CD4-positive, CD25-positive, alpha-beta regulatory T cell (primary cell): ENCODE data around the gene STARD13. TPM values are rescaled to one million over a fixed set of nuclear protein-coding genes. Genes with fewer than 3 reads are reported as not detected.

Experiments used
- ATAC-seq, 2 donors: fragments of 150-1000 bp; cut with Tn5 transposase; one replicate each; pipeline ENCODE4 v1.10.0; 2021; ENCODE audit warnings: low read depth in 2 of 2, moderate number of reproducible peaks in 2 of 2, moderate library complexity in 1 of 2
- DNase-seq, 3 donors: peaks; one replicate each; pipeline versions ENCODE4 v3.0.0 to v3.0.0-alpha.2; 2012 to 2022; ENCODE audit warnings: mixed read lengths in 1 of 3
- H3K27ac ChIP-seq: one replicate; pipeline ENCODE4 v1.7.0; 2013; ENCODE audit warnings: mild to moderate bottlenecking, low read length; ENCODE audit not compliant: insufficient read depth, poor library complexity, severe bottlenecking
- H3K27me3 ChIP-seq: one replicate; pipeline ENCODE4 v1.7.0; 2013; ENCODE audit warnings: low read length; ENCODE audit not compliant: control insufficient read depth, insufficient read depth
- H3K36me3 ChIP-seq: one replicate; pipeline ENCODE4 v1.7.0; 2013; ENCODE audit warnings: mild to moderate bottlenecking, low read length, moderate library complexity; ENCODE audit not compliant: control insufficient read depth, insufficient read depth
- H3K4me1 ChIP-seq: 2 replicates; pipeline ENCODE4 v1.7.0; 2013; ENCODE audit warnings: mild to moderate bottlenecking, low read length; ENCODE audit not compliant: insufficient read depth, control insufficient read depth, poor library complexity, severe bottlenecking
- H3K4me3 ChIP-seq: one replicate; pipeline ENCODE4 v1.7.0; 2013; ENCODE audit warnings: low read depth, mild to moderate bottlenecking, low read length, moderate library complexity
- H3K9me3 ChIP-seq, 2 experiments: 1 replicate in 1 of 2; 2 replicates in 1 of 2; pipeline ENCODE4 v1.7.0; 2013; ENCODE audit warnings: low read length in 2 of 2, mild to moderate bottlenecking in 1 of 2, moderate library complexity in 1 of 2; ENCODE audit not compliant: control insufficient read depth in 2 of 2
- H3K27ac Mint-ChIP-seq, 3 donors: one replicate each; pipeline ENCODE4 v1.8.0; 2020 to 2022; ENCODE audit warnings: mild to moderate bottlenecking in 3 of 3, mixed read lengths in 3 of 3, moderate library complexity in 2 of 3
- H3K27me3 Mint-ChIP-seq: one replicate; pipeline ENCODE4 v1.8.0; 2022; ENCODE audit warnings: mild to moderate bottlenecking, mixed read lengths
- H3K36me3 Mint-ChIP-seq: one replicate; pipeline ENCODE4 v1.8.0; 2020; ENCODE audit warnings: mixed read lengths
- H3K4me1 Mint-ChIP-seq, 4 donors: one replicate each; pipeline ENCODE4 v1.8.0; 2020 to 2022; ENCODE audit warnings: mixed read lengths in 4 of 4, mild to moderate bottlenecking in 1 of 4
- H3K4me3 Mint-ChIP-seq, 4 donors: one replicate each; pipeline ENCODE4 v1.8.0; 2020 to 2022; ENCODE audit warnings: mild to moderate bottlenecking in 4 of 4, mixed read lengths in 4 of 4, moderate library complexity in 3 of 4
- H3K9me3 Mint-ChIP-seq, 7 donors: one replicate each; pipeline ENCODE4 v1.8.0; 2020 to 2022; ENCODE audit warnings: mixed read lengths in 7 of 7, mild to moderate bottlenecking in 3 of 7, moderate library complexity in 2 of 7
- polyA plus RNA-seq, 4 donors: library from polyadenylated mRNA; unstranded; fragments of 300-500 nt; fragmentation: Illumina TruSeq; gene quantifications; one replicate each; pipeline ENCODE4 v1.2.3, GENCODE V29; 2021
- total RNA-seq: library from RNA; stranded (reverse); gene quantifications from one replicate; pipeline ENCODE4 v1.2.3, GENCODE V29; 2022

Gene STARD13
- total and polyA plus RNA-seq, 5 donors from 2014 or later, result not detected

DNA sequence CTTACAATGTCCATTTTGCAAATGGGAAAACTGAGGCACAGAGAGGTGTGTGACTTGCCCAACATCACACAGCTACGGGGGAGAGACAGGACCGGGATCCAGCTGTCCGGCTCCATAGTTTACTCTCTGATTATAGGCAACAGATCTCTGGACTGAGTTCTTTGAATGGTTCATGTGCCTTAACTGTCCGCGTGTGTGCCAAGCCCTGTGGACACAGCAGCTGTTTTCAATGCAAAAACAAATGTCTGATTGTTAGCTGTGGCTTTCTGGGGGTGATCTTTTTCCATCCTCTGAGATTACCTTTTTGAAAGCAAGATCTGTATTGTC is 175.2 kb downstream of the STARD13 start:
- Histone ChIP-seq H3K36me3 (no peaks in the 10 kb centered on the region), H3K9me3 (no peaks in the 10 kb centered on the region), H3K4me1 (no peaks in the 10 kb centered on the region), H3K4me3 (no peak overlapping the region), H3K27ac (no peak overlapping the region), H3K27me3 (peaks cover 1% of the 10 kb centered on the region)
- Mint-ChIP-seq H3K36me3 (no peaks in the 10 kb centered on the region), H3K27me3 (no peaks in the 10 kb centered on the region), H3K27ac (no peak overlapping the region), H3K9me3 (peaks cover 0 to 2% (median 0%) of the 10 kb centered on the region in 7 donors), H3K4me3 (no peak overlapping the region), H3K4me1 (peaks cover 0 to 2% (median 0%) of the 10 kb centered on the region in 4 donors)
- no peak for DNase-seq
- ATAC-seq, result no peak

DNA sequence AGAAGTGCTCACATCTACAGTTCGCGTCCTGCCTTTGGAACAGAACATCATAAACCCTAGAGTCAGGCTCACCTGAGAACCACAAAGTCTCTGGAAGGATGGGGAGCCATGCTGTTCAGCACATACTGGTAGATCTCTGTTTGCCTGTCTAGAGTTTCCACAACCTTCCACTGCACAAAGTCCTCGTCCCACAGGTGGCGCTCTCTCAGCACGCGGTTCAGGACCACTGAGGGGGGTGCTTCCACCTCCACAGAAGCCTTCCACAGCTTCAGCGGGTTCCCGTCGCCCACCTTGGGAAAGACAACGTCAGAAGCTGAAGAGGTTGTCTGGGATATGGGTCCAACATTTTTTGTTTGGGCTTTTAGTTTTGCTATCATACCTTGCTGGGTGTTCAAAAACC is 175.8 kb downstream of the STARD13 start:
- ATAC-seq (no peak), DNase-seq (no peak)
- no peak overlapping the region for H3K27ac Mint-ChIP-seq
- peaks cover 1% of the 10 kb centered on the region for H3K27me3 ChIP-seq
- H3K4me3 Mint-ChIP-seq, result no peak overlapping the region
- no peak overlapping the region for H3K27ac ChIP-seq
- no peaks in the 10 kb centered on the region for H3K27me3 Mint-ChIP-seq
- H3K9me3 ChIP-seq, result no peaks in the 10 kb centered on the region
- no peak overlapping the region for H3K4me3 ChIP-seq
- H3K36me3 Mint-ChIP-seq, result no peaks in the 10 kb centered on the region
- peaks cover 0 to 2% (median 0%) of the 10 kb centered on the region in 4 donors for H3K4me1 Mint-ChIP-seq
- H3K36me3 ChIP-seq, result no peaks in the 10 kb centered on the region
- peaks cover 0 to 2% (median 0%) of the 10 kb centered on the region in 7 donors for H3K9me3 Mint-ChIP-seq
- H3K4me1 ChIP-seq, result no peaks in the 10 kb centered on the region

- peaks cover under 1% of the 10 kb centered on the region for H3K27me3 Mint-ChIP-seq
- H3K27ac ChIP-seq, result no peak overlapping the region
These were observed 176.3 kb downstream of the STARD13 start for GRCh38 chr13:33109271-33109697.

GRCh38 chr13:33108620-33109019 is 176.9 kb downstream of the STARD13 start:
- peaks cover 0 to 2% (median 0%) of the 10 kb centered on the region in 4 donors for H3K4me1 Mint-ChIP-seq
- H3K4me3 ChIP-seq, result no peak overlapping the region
- H3K4me1 ChIP-seq, result no peaks in the 10 kb centered on the region
- no peaks in the 10 kb centered on the region for H3K36me3 Mint-ChIP-seq
- ATAC-seq, result no peak
- peaks cover 0 to 2% (median 0%) of the 10 kb centered on the region in 7 donors for H3K9me3 Mint-ChIP-seq
- no peak overlapping the region for H3K27ac ChIP-seq
- H3K36me3 ChIP-seq, result no peaks in the 10 kb centered on the region
- peaks cover 5% of the 10 kb centered on the region for H3K27me3 Mint-ChIP-seq
- H3K27ac Mint-ChIP-seq, result no peak overlapping the region
- no peaks in the 10 kb centered on the region for H3K9me3 ChIP-seq
- no peak for DNase-seq
- no peak overlapping the region for H3K4me3 Mint-ChIP-seq
- H3K27me3 ChIP-seq, result peaks cover 1% of the 10 kb centered on the region

More at GRCh38 chr13:33109271-33109697, 176.3 kb downstream of the STARD13 start:
- no peaks in the 10 kb centered on the region for H3K36me3 ChIP-seq
- H3K4me1 ChIP-seq, result no peaks in the 10 kb centered on the region
- H3K4me3 ChIP-seq, result no peak overlapping the region
- Mint-ChIP-seq H3K27ac (no peak overlapping the region), H3K4me1 (peaks cover 0 to 2% (median 0%) of the 10 kb centered on the region in 4 donors), H3K4me3 (no peak overlapping the region), H3K9me3 (peaks cover 0 to 2% (median 0%) of the 10 kb centered on the region in 7 donors), H3K36me3 (no peaks in the 10 kb centered on the region)
- H3K27me3 ChIP-seq, result peaks cover 1% of the 10 kb centered on the region
- ATAC-seq (no peak), DNase-seq (no peak)
- no peaks in the 10 kb centered on the region for H3K9me3 ChIP-seq

- no peaks in the 10 kb centered on the region for H3K9me3 ChIP-seq
- peaks cover 1% of the 10 kb centered on the region for H3K27me3 ChIP-seq
- no peak overlapping the region for H3K27ac Mint-ChIP-seq
- H3K9me3 Mint-ChIP-seq, result peaks cover 0 to 2% (median 0%) of the 10 kb centered on the region in 7 donors
- H3K4me3 Mint-ChIP-seq, result no peak overlapping the region
- ATAC-seq (no peak), DNase-seq (no peak)
- H3K27me3 Mint-ChIP-seq, result peaks cover 5% of the 10 kb centered on the region
- no peaks in the 10 kb centered on the region for H3K36me3 Mint-ChIP-seq
- H3K27ac ChIP-seq, result no peak overlapping the region
- peaks cover 0 to 2% (median 0%) of the 10 kb centered on the region in 4 donors for H3K4me1 Mint-ChIP-seq
- no peaks in the 10 kb centered on the region for H3K36me3 ChIP-seq
- no peak overlapping the region for H3K4me3 ChIP-seq
- no peaks in the 10 kb centered on the region for H3K4me1 ChIP-seq
These were observed 178.2 kb downstream of the STARD13 start for GRCh38 chr13:33107361-33107760.

DNA sequence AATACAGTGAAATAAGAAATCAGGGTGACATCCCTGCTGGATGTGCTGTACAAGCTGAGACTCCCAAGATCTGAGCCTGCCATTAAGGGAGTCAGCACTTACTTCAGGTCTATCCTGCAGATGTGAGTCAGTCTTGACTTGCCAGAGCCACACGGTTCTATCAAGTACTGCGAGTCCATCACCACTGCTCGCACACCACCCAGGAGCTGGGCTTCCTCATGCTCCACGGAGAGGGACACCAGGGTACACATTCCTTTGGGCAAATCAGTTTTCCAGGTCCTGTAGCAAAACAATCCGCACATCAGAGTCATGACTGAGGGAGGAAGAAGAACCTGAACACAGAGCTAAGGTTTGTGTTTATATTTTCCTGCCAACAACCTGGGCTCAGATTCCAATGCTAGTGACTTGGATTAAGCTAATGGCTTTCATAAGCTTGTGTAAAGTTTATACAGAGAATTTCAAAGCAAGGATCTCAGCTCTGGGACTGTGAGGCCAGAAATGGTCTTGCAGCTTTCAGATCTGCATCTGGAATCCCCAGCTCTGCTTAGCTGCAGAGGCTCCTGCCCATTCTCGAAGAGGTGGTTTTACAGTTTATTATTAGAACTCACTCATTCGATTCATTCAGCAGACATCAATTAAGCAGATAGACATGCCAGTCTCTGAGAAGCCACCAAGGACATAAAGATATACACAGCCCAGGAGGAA is 178.7 kb downstream of the STARD13 start:
- Mint-ChIP-seq H3K36me3 (no peaks in the 10 kb centered on the region), H3K9me3 (peaks cover 0 to 2% (median 0%) of the 10 kb centered on the region in 7 donors), H3K27me3 (peaks cover 5% of the 10 kb centered on the region), H3K4me3 (no peak overlapping the region), H3K27ac (no peak overlapping the region), H3K4me1 (peaks cover 0 to 2% (median 0%) of the 10 kb centered on the region in 4 donors)
- Histone ChIP-seq H3K27ac (no peak overlapping the region), H3K36me3 (no peaks in the 10 kb centered on the region), H3K4me1 (no peaks in the 10 kb centered on the region), H3K4me3 (no peak overlapping the region), H3K9me3 (no peaks in the 10 kb centered on the region), H3K27me3 (peaks cover 1% of the 10 kb centered on the region)
- no peak for DNase-seq
- no peak for ATAC-seq

GRCh38 chr13:33105387-33106005 is 180.1 kb downstream of the STARD13 start:
- no peak for ATAC-seq
- no peak for DNase-seq
- Histone ChIP-seq H3K9me3 (no peaks in the 10 kb centered on the region), H3K27me3 (peaks cover 1% of the 10 kb centered on the region), H3K4me1 (no peaks in the 10 kb centered on the region), H3K4me3 (no peak overlapping the region), H3K27ac (no peak overlapping the region), H3K36me3 (no peaks in the 10 kb centered on the region)
- Mint-ChIP-seq H3K9me3 (peaks cover 0 to 2% (median 0%) of the 10 kb centered on the region in 7 donors), H3K4me3 (no peak overlapping the region), H3K36me3 (no peaks in the 10 kb centered on the region), H3K4me1 (no peaks in the 10 kb centered on the region), H3K27ac (no peak overlapping the region), H3K27me3 (peaks cover 9% of the 10 kb centered on the region)

DNA sequence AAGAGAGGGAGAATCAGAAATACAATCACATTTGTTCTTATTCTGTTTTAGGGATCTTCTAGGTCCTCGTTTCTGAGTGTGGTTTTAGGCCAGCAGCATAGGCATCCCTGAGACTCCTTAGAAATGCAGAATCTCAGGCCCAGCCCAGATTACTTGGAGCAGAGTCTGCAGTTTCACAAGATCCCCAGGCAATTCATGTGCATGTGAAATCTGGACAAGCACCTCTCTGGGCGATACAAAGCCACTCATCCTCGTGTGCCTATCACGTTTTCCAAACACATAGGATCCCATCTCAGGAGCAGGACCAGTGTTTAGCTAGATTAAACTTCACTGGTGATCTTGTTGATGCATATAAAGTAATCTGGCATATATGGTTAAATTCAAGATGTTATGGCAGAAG is 182.1 kb downstream of the STARD13 start:
- peaks cover 13% of the 10 kb centered on the region for H3K27me3 Mint-ChIP-seq
- no peak overlapping the region for H3K27ac ChIP-seq
- no peaks in the 10 kb centered on the region for H3K4me1 ChIP-seq
- H3K9me3 ChIP-seq, result no peaks in the 10 kb centered on the region
- no peak overlapping the region for H3K4me3 ChIP-seq
- H3K36me3 ChIP-seq, result no peaks in the 10 kb centered on the region
- peaks cover 0 to 4% (median 0%) of the 10 kb centered on the region in 7 donors for H3K9me3 Mint-ChIP-seq
- no peak overlapping the region for H3K4me3 Mint-ChIP-seq
- H3K27ac Mint-ChIP-seq, result no peak overlapping the region
- H3K4me1 Mint-ChIP-seq, result no peaks in the 10 kb centered on the region
- no peak for DNase-seq
- ATAC-seq, result no peak
- H3K36me3 Mint-ChIP-seq, result no peaks in the 10 kb centered on the region
- peaks cover 1% of the 10 kb centered on the region for H3K27me3 ChIP-seq
